ENCODE results near the gene FANCG.

The FANCG gene

DNA sequence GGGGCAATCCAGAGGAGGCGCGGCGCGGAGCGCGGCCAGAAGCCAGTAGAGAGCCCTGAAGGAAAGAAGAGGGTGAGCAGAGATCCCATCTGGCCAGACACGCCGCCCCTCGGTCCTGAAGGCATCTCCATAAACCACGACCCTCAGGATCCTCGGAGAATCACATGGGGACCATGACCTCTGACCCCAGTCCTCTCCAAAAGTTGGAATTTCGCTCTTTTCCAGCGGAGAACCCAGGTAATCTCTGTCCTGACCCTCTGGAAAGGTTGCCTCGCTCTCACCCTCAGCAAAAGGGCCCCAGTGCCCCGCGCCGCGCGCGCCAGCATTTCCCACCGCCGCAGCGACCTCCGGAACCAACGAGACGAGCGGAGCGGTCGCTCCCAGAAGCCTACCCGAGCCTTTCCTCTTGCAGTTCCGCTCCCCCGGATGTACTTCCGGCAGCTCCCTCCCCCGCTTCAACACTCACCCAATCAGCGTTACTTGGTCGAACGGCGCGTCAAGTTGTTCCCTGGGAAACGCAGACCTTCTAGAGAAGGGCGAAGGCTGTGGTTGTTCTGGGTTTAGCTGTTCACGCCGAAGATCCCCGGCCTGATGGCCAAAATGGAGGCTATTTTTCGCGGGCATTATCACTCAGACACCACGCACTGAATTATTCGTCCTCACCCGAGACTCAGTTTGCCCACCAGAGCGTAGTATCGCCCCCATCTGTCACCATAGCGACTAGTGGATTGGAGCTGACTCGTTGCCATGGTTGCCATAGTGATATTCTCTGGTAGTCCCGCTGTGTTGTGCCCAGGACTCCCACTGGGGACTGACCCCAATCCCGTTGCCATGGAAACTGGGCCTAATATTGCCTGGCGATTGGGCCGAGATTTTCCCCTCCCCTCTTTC is 23.3 kb upstream of the FANCG start, which contains the start of gene STOML2:
TSS of gene STOML2 (minus strand) at position 363 of the 891 bp plus-strand sequence. CDS start at position 326, 37 bp downstream.
- DNase-seq: peak; percentile 77

DNA sequence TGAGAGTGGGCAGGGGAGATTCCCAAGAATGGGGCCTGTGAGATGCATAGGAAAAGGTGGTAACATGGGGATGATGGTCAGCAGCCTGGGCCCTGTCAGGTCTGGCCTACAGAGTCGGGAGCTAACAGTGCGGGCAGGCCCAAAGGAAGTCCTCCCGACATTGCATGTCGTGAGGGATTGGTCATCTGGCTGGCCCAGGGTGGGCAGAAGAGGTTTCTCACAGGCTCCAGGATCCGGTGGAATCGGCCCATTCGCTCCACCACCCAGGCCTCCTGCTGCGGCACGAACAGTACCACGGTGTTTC is 22.7 kb upstream of the FANCG start:
- no peak for DNase-seq

DNA sequence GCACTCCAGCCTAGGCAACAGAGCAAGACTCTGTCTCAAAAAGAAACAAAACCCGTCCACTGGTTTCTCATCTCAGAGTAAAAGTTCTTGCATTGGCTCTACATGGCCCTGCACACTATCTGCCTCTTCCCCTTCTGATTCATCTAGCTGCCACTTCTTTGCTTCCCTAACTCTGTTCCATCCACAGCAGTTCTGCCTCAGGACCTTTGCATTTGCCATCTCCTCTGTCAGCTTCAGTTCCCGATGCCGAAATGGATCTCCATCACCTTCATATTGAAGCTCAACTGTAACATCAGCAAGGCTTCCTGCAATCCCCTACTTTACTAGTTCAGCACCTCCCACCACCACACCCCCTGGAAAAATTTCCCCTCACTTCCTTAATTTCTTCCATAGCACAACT is 17.8 kb upstream of the FANCG start:
- DNase-seq: no peak

DNA sequence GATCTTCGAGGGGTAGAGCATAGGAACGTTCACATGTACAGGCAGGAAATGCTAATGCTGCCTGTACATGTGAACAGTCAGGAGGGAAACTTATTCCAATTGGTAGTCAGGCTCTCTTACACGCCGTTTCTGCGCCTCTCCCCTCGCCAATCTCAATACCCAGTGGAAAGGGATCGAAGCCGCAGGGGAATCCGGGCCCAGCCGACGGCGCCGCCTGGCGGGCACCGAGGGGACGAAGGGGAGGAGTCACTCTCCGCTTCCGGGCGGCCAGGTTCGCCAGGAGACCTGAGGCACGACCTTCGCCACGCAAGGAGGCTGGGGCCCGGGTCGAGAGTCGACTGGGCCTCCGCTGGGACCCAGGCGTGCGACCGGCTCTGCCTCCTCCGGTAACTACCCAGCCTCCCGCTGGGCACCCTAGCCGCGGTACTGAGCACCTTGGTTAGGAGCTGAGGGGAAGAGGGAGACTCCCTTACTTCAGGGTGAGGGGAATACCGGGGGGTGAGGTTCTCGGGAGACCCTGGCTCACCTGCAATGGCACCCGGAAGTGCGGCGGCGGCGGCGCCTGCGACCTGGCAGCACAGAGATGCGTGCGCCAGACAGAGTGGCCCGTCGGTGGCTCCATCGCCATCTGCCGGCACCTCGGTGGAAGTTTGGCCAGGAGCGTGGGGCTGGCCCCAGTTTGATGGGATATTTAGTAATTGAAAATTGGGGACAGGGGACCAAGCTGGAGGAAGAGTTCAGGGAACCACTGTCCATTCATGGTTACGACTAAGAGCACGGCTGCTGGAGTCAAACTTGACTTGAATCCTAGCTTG is 16.5 kb upstream of the FANCG start, which contains the start of gene PIGO:
TSS of gene PIGO (minus strand) at position 557 of the 815 bp plus-strand sequence. CDS start 1,026 bp downstream, outside the sequence.
- DNase-seq: peak; percentile 60

DNA sequence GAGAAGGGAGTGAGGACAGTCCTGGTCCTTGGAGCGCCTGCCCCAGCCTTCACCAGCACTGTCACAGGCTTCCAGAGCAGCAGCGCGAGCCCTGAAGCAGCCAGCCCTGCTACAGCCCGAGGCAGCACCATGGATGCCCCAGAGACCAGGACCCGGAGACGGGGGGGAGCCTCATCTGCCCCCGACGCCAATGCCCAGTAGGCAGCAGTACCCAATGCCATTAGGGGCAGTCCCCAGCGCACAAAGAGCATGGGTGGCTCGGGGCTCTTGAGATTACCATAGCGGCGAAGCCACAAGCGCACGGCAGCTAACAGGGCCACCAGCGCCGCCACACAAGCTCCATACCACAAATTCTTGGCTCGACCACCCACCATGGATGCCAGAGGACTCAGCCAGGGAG is 11.8 kb upstream of the FANCG start:
- DNase-seq: no peak

DNA sequence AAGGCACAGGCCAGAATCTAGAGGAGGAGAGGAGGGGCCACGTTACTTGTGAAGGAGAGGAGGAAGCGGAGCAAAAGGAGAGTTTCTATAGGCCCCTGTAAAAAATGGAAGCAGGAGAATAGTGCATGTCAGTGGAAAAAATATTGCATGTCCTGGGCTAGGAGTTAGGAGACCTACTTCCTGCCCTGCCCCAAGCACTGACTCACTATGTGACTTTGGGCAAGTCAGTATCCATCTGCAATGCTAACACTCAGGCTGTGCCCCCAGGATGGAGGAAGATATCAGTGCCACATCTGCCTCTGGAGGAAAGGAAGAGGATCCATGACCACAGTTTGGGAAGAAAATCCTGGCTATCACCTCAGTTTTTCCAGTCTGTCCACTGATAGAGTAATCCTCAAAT is 9.7 kb upstream of the FANCG start:
- no peak for DNase-seq

DNA sequence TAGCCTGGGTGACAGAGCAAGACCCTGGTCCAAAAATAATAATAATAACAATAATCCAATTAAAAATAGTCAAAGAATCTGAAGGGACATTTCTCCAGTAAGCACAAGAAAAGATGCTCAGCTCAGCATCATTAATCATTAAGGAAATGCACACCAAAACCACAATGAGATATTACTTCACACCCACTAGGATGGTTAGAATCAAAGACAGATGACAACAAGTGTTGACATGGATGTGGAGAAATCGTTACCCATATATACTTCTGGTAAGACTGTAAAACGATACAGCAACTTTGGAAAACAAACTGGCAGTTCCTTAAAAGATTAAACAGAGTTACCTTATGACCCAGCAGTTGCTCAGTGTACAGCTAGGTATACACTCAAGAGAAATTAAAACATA is 5.3 kb upstream of the FANCG start:
- DNase-seq: no peak

DNA sequence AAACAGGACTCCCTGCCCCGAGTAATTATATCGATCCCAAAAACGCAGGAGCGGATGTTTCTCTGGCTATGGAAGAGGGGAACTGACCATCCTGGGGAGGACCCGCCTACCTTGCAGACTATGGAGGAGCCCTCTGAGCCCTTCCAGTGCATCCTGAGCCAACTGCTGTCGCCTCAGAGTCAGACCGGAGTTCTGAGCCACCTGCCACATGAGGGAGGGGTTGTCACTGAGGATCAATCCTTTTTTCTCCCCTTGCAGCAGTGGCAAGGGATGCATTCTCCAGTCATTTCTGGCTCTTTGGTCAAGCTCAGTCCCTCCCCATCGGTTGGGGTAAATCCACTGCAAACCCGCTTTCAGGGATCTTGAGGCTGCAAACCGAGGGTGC is 709 bp downstream of the FANCG start:
- no peak for DNase-seq

DNA sequence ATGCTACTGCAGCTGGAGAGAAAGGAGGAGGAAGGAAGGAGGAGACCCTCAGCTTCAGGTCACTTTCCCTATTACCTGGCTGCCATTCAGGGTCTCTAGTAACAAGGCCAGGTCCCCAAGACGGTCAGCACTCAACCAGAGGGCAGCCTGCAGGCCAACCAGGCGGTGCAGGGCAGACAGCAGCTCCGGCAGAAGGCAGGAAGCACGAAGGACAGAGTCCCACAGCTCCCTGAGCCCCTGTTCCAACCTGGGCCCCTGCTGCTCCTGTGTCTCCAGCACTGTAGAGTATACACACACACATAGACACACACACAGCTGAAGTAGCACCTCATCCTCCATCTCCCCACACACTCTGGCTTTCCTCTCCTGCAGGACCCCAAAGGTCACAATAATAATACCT is 1.7 kb downstream of the FANCG start:
- no peak for DNase-seq

DNA sequence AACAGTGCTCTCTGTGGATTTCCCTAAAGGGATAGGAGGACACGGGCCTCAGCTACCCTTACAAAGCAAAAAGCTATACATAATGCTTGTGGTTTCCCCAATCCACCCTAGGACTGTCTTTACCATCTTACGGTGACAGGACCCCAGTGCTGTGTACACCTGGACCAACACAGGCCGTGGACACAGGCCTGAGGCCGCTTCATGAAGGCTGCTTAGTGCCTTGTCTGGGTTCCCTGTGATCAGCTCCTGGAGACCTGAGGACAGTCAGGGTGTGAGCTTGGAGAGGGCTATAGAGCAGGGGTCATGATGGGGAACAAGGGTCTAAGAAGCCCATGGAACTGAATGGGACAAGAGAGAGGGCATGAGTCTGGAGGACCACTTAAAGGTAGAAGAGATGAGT is 2.9 kb downstream of the FANCG start:
- no peak for DNase-seq

DNA sequence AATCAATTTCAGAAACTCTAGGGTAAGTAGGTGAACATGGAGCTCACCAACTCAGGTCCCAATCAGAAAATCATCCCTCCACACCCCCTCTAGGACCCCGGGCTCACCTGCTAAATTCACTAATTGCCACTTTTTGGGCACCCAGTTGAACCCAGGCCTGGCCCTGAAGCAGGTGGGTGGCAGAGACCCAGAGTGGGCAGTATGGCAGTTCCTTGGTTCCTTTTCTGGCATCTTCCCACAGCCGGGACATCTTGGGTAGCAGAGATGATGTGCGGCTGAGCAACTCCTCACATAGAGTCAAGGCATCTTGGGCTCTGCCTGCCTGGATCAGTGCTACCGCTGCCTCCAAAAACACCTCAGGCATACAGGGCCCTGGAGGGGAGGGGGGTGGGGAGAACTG is 4.4 kb downstream of the FANCG start:
- DNase-seq: no peak

DNA sequence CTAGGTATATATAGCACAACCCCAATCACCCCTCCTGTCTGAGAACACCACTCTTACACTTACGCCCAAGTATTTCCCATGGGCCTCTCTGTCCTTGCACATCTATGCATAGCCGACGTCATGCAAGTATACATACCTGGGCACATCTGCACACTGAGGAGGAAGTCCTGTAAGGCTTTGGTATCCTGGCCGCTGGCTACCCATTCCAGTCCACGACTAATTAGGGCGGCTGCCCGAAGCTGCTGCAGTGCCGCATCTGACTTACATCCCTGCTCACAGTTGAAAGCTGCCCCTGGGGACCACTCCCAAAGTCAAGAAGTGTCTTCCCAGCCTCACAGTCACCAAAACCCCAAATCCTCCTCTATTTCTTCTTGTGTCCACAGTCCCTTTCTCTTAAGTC is 5.0 kb downstream of the FANCG start:
- no peak for DNase-seq

DNA sequence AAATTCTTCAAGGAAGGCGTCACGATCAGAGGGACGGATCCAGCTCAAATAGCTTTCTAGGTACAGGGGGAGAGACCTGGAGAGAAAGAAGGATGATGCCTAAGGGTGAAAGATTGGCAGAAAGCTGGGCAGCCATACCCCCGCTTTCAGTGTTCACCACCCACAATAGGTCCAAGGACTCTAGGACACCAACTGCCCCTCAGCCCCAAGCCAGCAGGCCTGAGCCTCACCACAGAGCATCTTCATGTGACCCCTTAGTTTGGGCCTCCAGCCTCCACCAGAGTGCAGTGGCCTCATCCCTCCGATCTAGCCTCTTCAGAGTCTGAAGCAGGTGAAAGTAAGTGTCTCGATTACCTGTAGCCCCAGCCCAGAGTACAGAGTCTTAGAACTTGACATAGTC is 5.6 kb downstream of the FANCG start:
- DNase-seq: no peak

DNA sequence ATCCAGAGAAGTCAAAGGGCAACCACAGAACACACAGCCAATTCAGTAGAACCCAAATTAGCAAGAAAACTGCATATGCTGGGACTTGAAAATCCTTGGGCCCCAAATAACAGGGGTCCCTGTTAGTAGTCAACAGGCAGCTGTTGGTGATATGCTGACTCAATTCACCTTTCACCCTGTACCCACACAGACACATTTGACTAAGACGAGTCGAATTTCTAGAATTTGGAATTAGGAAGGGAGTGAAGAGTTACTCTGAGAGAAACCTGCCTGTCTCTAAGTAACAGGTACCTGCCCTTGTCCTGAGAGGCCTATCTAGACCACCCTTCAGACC is 6.5 kb downstream of the FANCG start:
- DNase-seq: no peak

DNA sequence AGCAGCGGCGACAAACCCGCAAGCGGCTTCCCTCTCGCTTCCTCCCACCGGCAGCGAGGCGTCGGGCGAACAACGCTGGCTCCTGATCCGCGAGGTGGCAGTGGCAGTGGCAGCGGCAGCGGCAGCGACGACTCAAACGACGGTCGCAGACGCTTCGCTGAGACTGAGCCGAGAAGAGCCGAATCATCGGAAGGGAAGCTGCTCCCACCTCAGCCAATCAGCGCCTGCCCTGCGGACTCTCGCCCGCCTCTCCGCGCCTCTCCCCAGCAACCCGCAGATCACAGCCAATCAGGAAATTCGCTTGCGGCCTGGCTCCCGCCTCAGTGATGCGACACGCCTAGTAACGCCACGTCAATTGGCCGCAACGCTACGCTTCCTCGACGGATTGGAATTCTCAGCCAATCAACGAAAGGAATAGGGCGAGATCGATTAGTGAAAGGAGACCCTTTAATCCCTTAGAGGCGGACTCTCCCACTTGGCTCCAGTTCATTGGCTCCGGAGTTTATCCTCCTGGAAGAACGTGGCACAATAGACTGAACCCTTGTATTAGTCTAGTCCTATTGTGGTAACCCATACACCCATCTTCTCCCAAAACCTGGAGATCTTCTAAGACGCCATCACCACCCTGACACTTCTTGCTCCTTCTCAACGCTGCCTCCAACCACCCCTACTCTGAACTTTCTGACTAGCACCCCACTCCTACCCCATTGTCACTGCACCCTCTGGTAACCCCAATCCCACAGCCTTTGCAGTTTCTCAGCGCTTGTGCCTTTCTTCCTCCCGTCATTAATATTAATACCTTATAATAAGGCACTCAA is 7.1 kb downstream of the FANCG start, which contains the start of gene VCP:
TSS of gene VCP (minus strand) at position 165 of the 818 bp plus-strand sequence. CDS start 272 bp downstream, outside the sequence.
- peak; percentile 89 for DNase-seq

DNA sequence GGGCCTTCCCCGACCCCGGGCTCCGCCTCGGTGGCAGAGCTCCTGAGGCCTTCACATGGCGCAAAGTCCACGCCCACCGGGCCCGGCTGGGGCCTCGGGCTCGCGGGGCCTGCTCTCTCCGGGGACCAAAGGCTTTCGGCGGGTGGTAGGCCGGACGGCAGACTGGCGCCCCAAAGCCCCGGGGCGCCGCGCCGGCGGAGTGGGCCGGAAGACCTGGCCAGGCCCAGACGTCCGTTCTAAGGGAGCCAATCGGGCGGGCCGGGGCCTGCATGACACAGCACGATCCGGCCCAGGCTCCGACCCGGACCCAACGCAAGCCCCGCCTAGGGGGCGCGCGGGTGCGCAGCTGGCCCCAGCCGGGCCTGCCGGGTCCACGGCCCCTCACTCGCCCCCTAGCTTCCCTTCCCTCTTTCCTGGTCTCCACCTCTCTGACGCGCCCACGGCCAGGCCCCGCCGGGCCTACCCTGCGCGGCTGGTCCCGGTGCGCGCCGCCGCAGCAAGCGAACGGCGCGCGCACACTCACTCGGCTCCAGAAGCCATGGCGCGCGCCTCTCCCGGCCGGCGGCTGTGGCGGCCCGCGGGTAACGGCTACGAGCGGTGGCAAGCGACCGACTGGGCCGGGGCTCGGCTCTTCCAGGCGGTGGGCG is 7.8 kb downstream of the FANCG start:
- no peak for DNase-seq

DNA sequence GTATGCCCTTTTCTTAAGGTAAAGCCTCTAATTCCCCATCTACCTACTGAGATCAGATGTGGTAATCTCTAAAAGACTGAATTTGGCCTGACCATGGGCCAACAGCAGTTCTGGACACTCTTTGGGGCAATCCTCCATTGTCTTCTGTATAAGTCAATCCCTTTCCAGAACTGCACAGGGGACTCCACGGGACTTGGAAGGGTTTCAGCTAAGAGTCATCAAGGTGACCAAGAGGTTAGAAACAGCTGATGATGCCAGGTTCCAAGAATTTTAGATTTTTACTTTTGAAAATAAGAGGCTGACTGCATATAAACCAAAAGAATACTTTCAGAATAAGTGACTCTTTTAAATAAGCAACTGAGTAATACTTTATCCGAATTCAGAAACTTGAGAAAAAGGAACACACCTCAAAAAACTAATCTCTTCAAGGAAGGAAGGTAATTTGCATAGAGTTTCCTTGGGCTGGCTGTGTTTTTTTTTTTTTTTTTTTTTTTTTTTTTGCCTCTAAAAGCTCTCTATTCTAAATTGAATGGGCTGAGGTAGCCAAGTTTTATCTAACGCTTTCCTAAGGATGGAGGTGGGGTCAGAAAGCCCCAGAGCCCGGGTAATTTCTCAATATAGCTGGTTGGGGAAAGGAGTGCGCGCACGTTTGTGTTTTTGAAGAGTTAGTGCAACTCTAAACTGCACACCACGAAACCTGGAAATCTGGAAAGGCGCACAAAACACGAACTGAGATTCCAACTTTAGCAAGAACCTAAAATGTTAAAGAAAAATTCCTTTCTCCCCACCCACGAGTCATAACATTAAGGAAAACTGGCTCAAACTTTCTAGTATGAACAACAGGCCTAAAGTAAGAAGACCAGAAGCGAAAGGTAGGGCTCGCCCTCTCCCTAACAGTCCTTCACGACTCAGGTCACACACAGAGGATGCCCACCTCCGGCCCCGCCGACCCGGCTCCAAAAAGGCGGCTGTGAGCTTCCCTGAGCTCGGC is 8.6 kb downstream of the FANCG start:
- DNase-seq: no peak

DNA sequence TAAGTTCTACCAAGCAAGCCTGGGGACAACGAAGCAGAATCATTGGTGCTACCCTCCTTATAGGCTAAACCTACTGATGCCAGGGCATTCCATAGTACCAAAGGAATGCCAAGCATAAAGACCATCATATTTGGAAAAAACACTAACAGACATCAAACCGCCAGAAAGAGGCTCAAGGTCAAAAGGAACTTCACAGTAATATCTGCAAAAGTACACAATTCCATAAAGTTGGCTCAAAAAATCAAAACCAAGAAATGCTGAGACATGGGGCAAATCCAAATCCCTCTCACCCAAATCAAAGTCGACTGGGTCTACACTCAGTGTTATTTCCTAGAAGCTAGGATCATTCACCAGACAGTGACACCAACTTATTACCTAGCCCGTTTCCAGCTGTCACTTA is 10.7 kb downstream of the FANCG start:
- DNase-seq: no peak

DNA sequence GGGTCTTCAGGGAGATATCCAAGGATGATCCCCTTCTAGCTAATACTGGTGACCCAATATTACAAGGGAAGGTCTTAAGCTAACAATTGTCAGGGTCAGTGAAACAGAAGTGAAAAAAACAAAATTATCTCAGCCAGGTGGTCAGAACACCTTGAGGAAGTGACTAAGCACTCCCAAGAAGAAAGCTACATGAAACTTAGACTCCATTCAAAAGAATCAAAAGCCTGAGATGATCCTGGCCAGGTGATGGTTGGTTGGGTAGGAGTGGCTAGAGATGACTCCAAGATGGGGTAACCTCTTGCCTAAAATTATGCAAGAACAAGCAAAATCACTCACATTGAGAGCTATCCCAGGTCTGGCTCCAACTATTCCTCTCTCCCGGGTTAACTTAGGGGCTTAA is 12.7 kb downstream of the FANCG start:
- DNase-seq: no peak

DNA sequence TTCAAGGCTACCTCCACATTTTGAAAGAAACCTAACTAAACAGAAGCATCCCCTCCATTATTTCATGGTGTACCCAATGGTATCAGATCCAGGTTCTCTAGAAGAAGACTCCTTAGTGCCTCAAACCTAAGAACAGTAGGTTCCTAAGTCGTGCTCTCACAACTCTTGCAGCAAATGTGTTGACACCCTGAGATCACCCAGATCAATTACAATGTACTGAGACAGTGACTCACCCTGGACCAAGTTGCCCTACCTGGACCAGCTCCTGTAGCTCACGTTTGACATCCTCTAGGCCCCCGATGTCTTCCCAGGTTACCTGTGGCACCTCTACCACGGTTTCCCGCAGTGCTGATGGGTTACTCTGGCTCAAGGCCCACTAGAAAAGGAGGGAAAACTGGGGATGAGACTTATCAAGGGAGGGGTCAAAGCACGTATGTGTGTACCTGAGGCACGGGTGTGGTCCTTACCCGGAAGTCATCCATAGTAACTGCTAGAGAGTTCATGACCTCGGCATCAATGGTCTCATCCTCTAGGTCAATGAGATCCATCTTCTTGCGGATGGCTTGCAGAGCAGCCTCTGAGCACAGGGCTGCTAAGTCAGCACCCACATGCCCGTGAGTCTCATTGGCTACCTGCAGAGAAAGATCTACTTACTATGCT is 19.1 kb downstream of the FANCG start:
- no peak for DNase-seq

DNA sequence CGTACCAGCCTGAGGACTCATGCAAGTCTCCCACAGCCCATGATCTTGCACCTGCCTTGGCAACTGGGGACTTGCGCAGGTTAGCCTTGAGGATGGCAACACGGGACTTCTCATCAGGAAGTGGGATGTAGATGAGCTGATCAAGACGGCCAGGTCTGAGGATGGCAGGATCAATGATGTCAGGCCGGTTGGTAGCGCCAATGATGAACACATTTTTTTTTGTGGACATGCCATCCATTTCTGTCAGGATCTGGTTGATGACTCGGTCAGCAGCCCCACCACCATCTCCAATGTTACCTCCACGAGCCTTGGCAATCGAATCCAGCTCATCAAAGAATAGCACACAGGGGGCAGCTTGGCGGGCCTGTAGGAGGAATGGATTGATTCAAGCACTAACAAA is 20.3 kb downstream of the FANCG start:
- no peak for DNase-seq
